Mucosa of rectum (tissue), 2 donors: ENCODE results near the gene MEAF6.

Source experiments
- H3K27ac ChIP-seq, 2 donors: one replicate each; pipeline ENCODE4 v1.7.0; 2013; ENCODE audit warnings: inconsistent platforms in 2 of 2, low read depth in 2 of 2, low read length in 2 of 2
- H3K27me3 ChIP-seq, 2 donors: one replicate each; pipeline ENCODE4 v1.7.0; 2013; ENCODE audit warnings: low read length in 2 of 2; ENCODE audit not compliant: control insufficient read depth in 2 of 2, insufficient read depth in 2 of 2
- H3K36me3 ChIP-seq, 2 donors: one replicate each; pipeline ENCODE4 v1.7.0; 2013; ENCODE audit warnings: low read length in 2 of 2; ENCODE audit not compliant: control insufficient read depth in 2 of 2, insufficient read depth in 2 of 2
- H3K4me1 ChIP-seq, 2 donors: one replicate each; pipeline ENCODE4 v1.7.0; 2013; ENCODE audit warnings: low read length in 2 of 2, mild to moderate bottlenecking in 1 of 2; ENCODE audit not compliant: control insufficient read depth in 2 of 2, insufficient read depth in 2 of 2
- H3K4me3 ChIP-seq, 2 donors: one replicate each; pipeline ENCODE4 v1.7.0; 2013; ENCODE audit warnings: low read length in 2 of 2
- H3K9ac ChIP-seq, 2 donors: one replicate each; pipeline ENCODE4 v1.7.0; 2013; ENCODE audit warnings: low read length in 2 of 2, low read depth in 1 of 2, mild to moderate bottlenecking in 1 of 2
- H3K9me3 ChIP-seq, 2 donors: one replicate each; pipeline ENCODE4 v1.7.0; 2013; ENCODE audit warnings: low read length in 2 of 2; ENCODE audit not compliant: control insufficient read depth in 2 of 2
- donor health status: healthy.
- donor health status: Normal muscosa, but diverticular disease.

Gene MEAF6

GRCh38 chr1:37442644-37443043, 71.9 kb downstream of the MEAF6 start:
- Histone ChIP-seq H3K36me3 (no peaks in the 10 kb centered on the region), H3K9ac (no peak overlapping the region), H3K9me3 (no peaks in the 10 kb centered on the region), H3K4me1 (no peaks in the 10 kb centered on the region), H3K27me3 (peaks cover 7 to 10% of the 10 kb centered on the region in 2 donors), H3K4me3 (no peak overlapping the region), H3K27ac (no peak overlapping the region)
